ENCODE measurements around the gene TLCD1. TPM values are rescaled to one million over a fixed set of nuclear protein-coding genes. Genes with fewer than 3 reads are reported as not detected.
A peak's percentile ranks its signal among the peaks of the same experiment; 100 is the strongest.

TLCD1 gene
- total and polyA plus RNA-seq, 2 of the 8 experiments (the other 6 are each of a cell fraction or from before 2014, with no cell fraction given), result 40.7 to 128 TPM

- no peak for TF ChIP-seq CHD7 (IDR thresholded peaks at IDR 0.05; ENCODE audit: insufficient replicate concordance, low read length)
- TF ChIP-seq BCL11A (IDR thresholded peaks at IDR 0.05; ENCODE audit: low read depth in 2 of 2, low read length in 2 of 2), result no peak
- TF ChIP-seq NRF1 (IDR thresholded peaks at IDR 0.05; ENCODE audit: low read depth, low read length), result no peak
- TF ChIP-seq SIRT6 (IDR thresholded peaks at IDR 0.05; ENCODE audit: low read length), result no peak
- peak; percentile 90 for TF ChIP-seq PHF8 (conservative IDR thresholded peaks at IDR 0.05; ENCODE audit: low read depth, low read length)
- peak; percentile 76 for TF ChIP-seq SP1 (IDR thresholded peaks at IDR 0.05; ENCODE audit: low read depth, low read length)
- TF ChIP-seq TCF12 (IDR thresholded peaks at IDR 0.05; ENCODE audit: low read depth, low read length), result no peak
- TF ChIP-seq SAP30 (IDR thresholded peaks at IDR 0.05; ENCODE audit: insufficient read depth, insufficient replicate concordance, low read length), result no peak
- TF ChIP-seq CBX5 (IDR thresholded peaks at IDR 0.05; ENCODE audit: low read depth, low read length), result no peak
- TF ChIP-seq TEAD4 (IDR thresholded peaks at IDR 0.05; ENCODE audit: low read depth, low read length), result no peak
These were observed 14.9 kb downstream of the TLCD1 start (continued) for GRCh38 chr17:28710861-28711722.
